K562 (cell line): ENCODE data around the gene NUPR1.

Experiments
- BRD4 ChIP-seq: fragments of 200-600 bp; sonication (generic); IDR thresholded peaks from 2 replicates; pipeline ENCODE4 v1.6.1; 2017; ENCODE audit warnings: inconsistent platforms
- DIDO1 ChIP-seq: fragments of 450-650 bp; IDR thresholded peaks from 2 replicates; pipeline ENCODE4 v1.6.1; 2016; ENCODE audit warnings: low read depth, missing biosample characterization, missing genetic modification characterization
- FOS ChIP-seq: IDR thresholded peaks from 3 replicates; pipeline ENCODE4 v1.6.1; 2011; ENCODE audit not compliant: insufficient read length; ENCODE audit errors: extremely low read depth
- IRF1 ChIP-seq: sonication (generic); formaldehyde crosslinking; IDR thresholded peaks from 2 replicates; pipeline ENCODE4 v1.8.0; 2022; ENCODE audit warnings: missing genetic modification reagents, mild to moderate bottlenecking, borderline replicate concordance
- NR1H2 ChIP-seq: sonication (generic); formaldehyde crosslinking; IDR thresholded peaks from 2 replicates; pipeline ENCODE4 v1.4.0; 2020; ENCODE audit warnings: mild to moderate bottlenecking, missing genetic modification reagents
- NR2F6 ChIP-seq: fragments of 450-650 bp; formaldehyde crosslinking; IDR thresholded peaks from 2 replicates; pipeline ENCODE4 v1.4.0; 2020; ENCODE audit warnings: mild to moderate bottlenecking
- PTBP1 ChIP-seq: fragments of 200-400 bp; formaldehyde crosslinking; IDR thresholded peaks from 2 replicates; pipeline ENCODE4 v1.6.1; 2017; ENCODE audit warnings: low read depth, low read length
- RCOR1 ChIP-seq, 2 experiments: IDR thresholded peaks; 2 replicates each; pipeline ENCODE4 v1.6.1; 2012; ENCODE audit warnings: low read depth in 2 of 2, low read length in 2 of 2, borderline replicate concordance in 1 of 2, improper control_type of control experiment in 1 of 2
- SIX5 ChIP-seq, 2 experiments: IDR thresholded peaks; 2 replicates each; pipeline ENCODE4 v1.6.1; 2011; ENCODE audit warnings: low read length in 2 of 2, borderline replicate concordance in 1 of 2, low read depth in 1 of 2, mild to moderate bottlenecking in 1 of 2, moderate library complexity in 1 of 2; ENCODE audit not compliant: insufficient read depth in 1 of 2
- U2AF2 ChIP-seq: fragments of 200-400 bp; formaldehyde crosslinking; optimal IDR thresholded peaks from 2 replicates; pipeline ENCODE3; 2017; ENCODE audit warnings: low read depth, mild to moderate bottlenecking, low read length
- ZC3H8 ChIP-seq: fragments of 450-650 bp; IDR thresholded peaks from 2 replicates; pipeline ENCODE4 v1.6.1; 2017
- ZNF253 ChIP-seq: fragments of 250-450 bp; sonication (Bioruptor Pico); conservative IDR thresholded peaks from 2 replicates; pipeline ENCODE4 v1.6.1; 2021; ENCODE audit warnings: mild to moderate bottlenecking
- ZNF3 ChIP-seq: fragments of 250-450 bp; sonication (Bioruptor Pico); IDR thresholded peaks from 2 replicates; pipeline ENCODE4 v1.5.0; 2021; ENCODE audit warnings: mild to moderate bottlenecking, moderate library complexity

- TF ChIP-seq SIX5 (IDR thresholded peaks at IDR 0.05; ENCODE audit: borderline replicate concordance in 1 of 2, insufficient read depth in 1 of 2, low read depth in 1 of 2, low read length in 2 of 2) (no peak), FOS (no peak), NR2F6 (CRISPR knock-in tag) (no peak), BRD4 (no peak), PTBP1 (no peak), NR1H2 (CRISPR knock-in tag) (no peak), ZNF3 (CRISPR knock-in tag) (no peak), U2AF2 (no peak), ZC3H8 (no peak), RCOR1 (IDR thresholded peaks at IDR 0.05; ENCODE audit: borderline replicate concordance in 1 of 2, low read depth in 2 of 2, low read length in 2 of 2) (no peak), DIDO1 (tag) (no peak), IRF1 (CRISPR knock-in tag) (no peak), ZNF253 (CRISPR knock-in tag) (no peak)
Observed at GRCh38 chr16:28537964-28538732, 626 bp downstream of the NUPR1 start.
